K562 (cell line): Measurements from ENCODE around the gene NAA80. TPM values are rescaled to one million over a fixed set of nuclear protein-coding genes. Genes with fewer than 3 reads are reported as not detected.

Experiments
- ADNP ChIP-seq: fragments of 200-800 bp; sonication (Bioruptor generic); IDR thresholded peaks from 2 replicates; pipeline ENCODE4 v1.6.1; 2016; ENCODE audit warnings: missing genetic modification characterization, missing compliant biosample characterization
- CAMTA2 ChIP-seq: fragments of 250-450 bp; sonication (Bioruptor Pico); conservative IDR thresholded peaks from 2 replicates; pipeline ENCODE4 v1.5.1; 2022
- CREM ChIP-seq: IDR thresholded peaks from 2 replicates; pipeline ENCODE4 v1.6.1; 2014; ENCODE audit warnings: antibody characterized with exemption, low read depth
- DACH1 ChIP-seq: fragments of 450-650 bp; IDR thresholded peaks from 2 replicates; pipeline ENCODE4 v1.6.1; 2018; ENCODE audit not compliant: partially characterized antibody
- ERF ChIP-seq: fragments of 450-650 bp; formaldehyde crosslinking; IDR thresholded peaks from 2 replicates; pipeline ENCODE4 v1.4.0; 2020; ENCODE audit warnings: mild to moderate bottlenecking, mixed read lengths
- FOXA3 ChIP-seq, 2 experiments: fragments of 450-650 bp in 1 of 2; sonication (generic) in 1 of 2; formaldehyde crosslinking; IDR thresholded peaks in 1 of 2; conservative IDR thresholded peaks in 1 of 2; 2 replicates each; pipeline versions ENCODE4 v1.4.0 to v1.8.0; 2020 to 2022; ENCODE audit warnings: mild to moderate bottlenecking in 2 of 2, missing genetic modification reagents in 1 of 2
- HDGF ChIP-seq: fragments of 450-650 bp; IDR thresholded peaks from 2 replicates; pipeline ENCODE4 v1.6.1; 2016
- KAT8 ChIP-seq: fragments of 450-650 bp; IDR thresholded peaks from 2 replicates; pipeline ENCODE4 v1.6.1; 2016; ENCODE audit warnings: low read depth, mild to moderate bottlenecking
- MYC ChIP-seq, 2 experiments: fragments of 250-450 bp in 1 of 2; sonication (Bioruptor Pico) in 1 of 2; IDR thresholded peaks; 2 replicates each; pipeline versions ENCODE4 v1.5.1 to v1.6.1; 2012 to 2021; ENCODE audit warnings: low read depth in 2 of 2, borderline replicate concordance in 1 of 2, improper control_type of control experiment in 1 of 2, low read length in 1 of 2, mild to moderate bottlenecking in 1 of 2, moderate library complexity in 1 of 2
- SMARCC2 ChIP-seq: fragments of 450-650 bp; IDR thresholded peaks from 2 replicates; pipeline ENCODE4 v1.6.1; 2017; ENCODE audit warnings: antibody characterized with exemption, moderate library complexity, mild to moderate bottlenecking, low read depth
- TAL1 ChIP-seq: fragments of 450-650 bp; IDR thresholded peaks from 2 replicates; pipeline ENCODE4 v1.6.1; 2016; ENCODE audit warnings: mild to moderate bottlenecking
- TFAM ChIP-seq: fragments of 250-450 bp; sonication (Bioruptor Pico); conservative IDR thresholded peaks from 2 replicates; pipeline ENCODE4 v1.5.0; 2021; ENCODE audit warnings: mild to moderate bottlenecking, moderate library complexity
- THRAP3 ChIP-seq: fragments of 450-650 bp; IDR thresholded peaks from 2 replicates; pipeline ENCODE4 v1.6.1; 2016; ENCODE audit warnings: mild to moderate bottlenecking, inconsistent platforms, borderline replicate concordance
- ZBTB1 ChIP-seq: sonication (generic); formaldehyde crosslinking; IDR thresholded peaks from 2 replicates; pipeline ENCODE4 v1.8.1; 2023; ENCODE audit warnings: missing genetic modification reagents, low read depth, mild to moderate bottlenecking, borderline replicate concordance
- ZFPM2 ChIP-seq: fragments of 250-450 bp; sonication (Bioruptor Pico); IDR thresholded peaks from 2 replicates; pipeline ENCODE4 v1.5.1; 2022; ENCODE audit warnings: mild to moderate bottlenecking
- ZNF347 ChIP-seq: fragments of 450-650 bp; formaldehyde crosslinking; IDR thresholded peaks from 2 replicates; pipeline ENCODE4 v1.4.0; 2020; ENCODE audit warnings: low read depth, mild to moderate bottlenecking, moderate library complexity
- ZNF57 ChIP-seq: fragments of 450-650 bp; formaldehyde crosslinking; IDR thresholded peaks from 2 replicates; pipeline ENCODE4 v1.4.0; 2020; ENCODE audit warnings: mild to moderate bottlenecking, moderate library complexity
- polyA plus RNA-seq, 8 experiments: library from polyadenylated mRNA; depleted of rRNA in 4 of 8; stranded (reverse) in 5 of 8; unstranded in 3 of 8; fragments of >200 nt; fragmentation: Nextera tagmentation in 2 of 8; fragmentation: Illumina TruSeq in 1 of 8; extraction: Ambion mirVana in 2 of 8; extraction: Trizol in 1 of 8; gene quantifications; 2 replicates each; pipeline versions ENCODE4 v1.2.1 to v1.2.3, GENCODE V29; 2011 to 2014; ENCODE audit warnings: inconsistent platforms in 1 of 8, missing spikeins in 1 of 8
- total RNA-seq, 7 experiments: library from RNA; depleted of rRNA in 6 of 7; stranded (reverse); fragments of >200 nt in 6 of 7; fragmentation: Illumina TruSeq in 2 of 7; extraction: Trizol in 2 of 7; gene quantifications; 2 replicates each; pipeline versions ENCODE4 v1.2.1 to v1.2.3, GENCODE V29; 2011 to 2021; ENCODE audit warnings: low replicate concordance in 1 of 7
- TF ChIP-seq, protein P1 (sequence below): fragments of 250-450 bp; sonication (Bioruptor Pico); IDR thresholded peaks from 2 replicates; pipeline ENCODE4 v1.4.0; 2020; ENCODE audit warnings: mild to moderate bottlenecking, moderate library complexity
- TF ChIP-seq, protein P2 (sequence below): fragments of 250-450 bp; sonication (Bioruptor Pico); IDR thresholded peaks from 2 replicates; pipeline ENCODE4 v1.4.0; 2020; ENCODE audit warnings: mild to moderate bottlenecking, moderate library complexity
- TF ChIP-seq, protein P3 (sequence below): fragments of 200-800 bp; sonication (Bioruptor generic); IDR thresholded peaks from 2 replicates; pipeline ENCODE4 v1.6.1; 2016; ENCODE audit warnings: missing genetic modification characterization, missing compliant biosample characterization

NAA80 gene
- total and polyA plus RNA-seq, 9 of the 15 experiments (the other 6 are each of a cell fraction or from before 2014, with no cell fraction given): 0.82 to 24.0 (median 8.6) TPM

DNA sequence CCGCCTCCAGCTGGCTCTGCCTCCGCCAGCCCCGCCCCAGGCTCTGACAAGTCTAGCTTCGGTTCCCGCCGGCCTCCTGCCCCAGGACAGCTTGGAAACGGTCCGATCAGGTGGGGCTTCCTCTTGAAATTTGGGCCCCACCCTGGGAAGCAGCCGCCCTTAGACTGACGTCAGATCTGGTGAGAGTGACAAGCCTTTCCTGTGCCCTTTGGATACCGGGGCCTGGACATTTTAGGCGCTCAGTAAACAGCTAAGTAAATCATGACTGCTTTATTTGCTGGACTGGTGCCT, 378 bp upstream of the NAA80 start (continued):
- TF ChIP-seq, protein P1, sequence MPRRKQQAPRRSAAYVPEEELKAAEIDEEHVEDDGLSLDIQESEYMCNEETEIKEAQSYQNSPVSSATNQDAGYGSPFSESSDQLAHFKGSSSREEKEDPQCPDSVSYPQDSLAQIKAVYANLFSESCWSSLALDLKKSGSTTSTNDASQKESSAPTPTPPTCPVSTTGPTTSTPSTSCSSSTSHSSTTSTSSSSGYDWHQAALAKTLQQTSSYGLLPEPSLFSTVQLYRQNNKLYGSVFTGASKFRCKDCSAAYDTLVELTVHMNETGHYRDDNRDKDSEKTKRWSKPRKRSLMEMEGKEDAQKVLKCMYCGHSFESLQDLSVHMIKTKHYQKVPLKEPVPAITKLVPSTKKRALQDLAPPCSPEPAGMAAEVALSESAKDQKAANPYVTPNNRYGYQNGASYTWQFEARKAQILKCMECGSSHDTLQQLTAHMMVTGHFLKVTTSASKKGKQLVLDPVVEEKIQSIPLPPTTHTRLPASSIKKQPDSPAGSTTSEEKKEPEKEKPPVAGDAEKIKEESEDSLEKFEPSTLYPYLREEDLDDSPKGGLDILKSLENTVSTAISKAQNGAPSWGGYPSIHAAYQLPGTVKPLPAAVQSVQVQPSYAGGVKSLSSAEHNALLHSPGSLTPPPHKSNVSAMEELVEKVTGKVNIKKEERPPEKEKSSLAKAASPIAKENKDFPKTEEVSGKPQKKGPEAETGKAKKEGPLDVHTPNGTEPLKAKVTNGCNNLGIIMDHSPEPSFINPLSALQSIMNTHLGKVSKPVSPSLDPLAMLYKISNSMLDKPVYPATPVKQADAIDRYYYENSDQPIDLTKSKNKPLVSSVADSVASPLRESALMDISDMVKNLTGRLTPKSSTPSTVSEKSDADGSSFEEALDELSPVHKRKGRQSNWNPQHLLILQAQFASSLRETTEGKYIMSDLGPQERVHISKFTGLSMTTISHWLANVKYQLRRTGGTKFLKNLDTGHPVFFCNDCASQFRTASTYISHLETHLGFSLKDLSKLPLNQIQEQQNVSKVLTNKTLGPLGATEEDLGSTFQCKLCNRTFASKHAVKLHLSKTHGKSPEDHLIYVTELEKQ (CRISPR knock-in tag): no peak
- TF ChIP-seq HDGF: no peak
- no peak for TF ChIP-seq ZFPM2 (CRISPR knock-in tag)
- TF ChIP-seq SMARCC2: no peak
- no peak for TF ChIP-seq ZNF347 (CRISPR knock-in tag)
- TF ChIP-seq CAMTA2 (CRISPR knock-in tag): no peak
- no peak for TF ChIP-seq KAT8
- no peak for TF ChIP-seq ERF (CRISPR knock-in tag)
- TF ChIP-seq ADNP (tag): no peak
- no peak for TF ChIP-seq FOXA3 (CRISPR knock-in tag; conservative IDR thresholded peaks at IDR 0.05 in 1 of 2, IDR thresholded peaks at IDR 0.05 in 1 of 2)
- TF ChIP-seq ZNF57 (CRISPR knock-in tag): no peak
- TF ChIP-seq, protein P2, sequence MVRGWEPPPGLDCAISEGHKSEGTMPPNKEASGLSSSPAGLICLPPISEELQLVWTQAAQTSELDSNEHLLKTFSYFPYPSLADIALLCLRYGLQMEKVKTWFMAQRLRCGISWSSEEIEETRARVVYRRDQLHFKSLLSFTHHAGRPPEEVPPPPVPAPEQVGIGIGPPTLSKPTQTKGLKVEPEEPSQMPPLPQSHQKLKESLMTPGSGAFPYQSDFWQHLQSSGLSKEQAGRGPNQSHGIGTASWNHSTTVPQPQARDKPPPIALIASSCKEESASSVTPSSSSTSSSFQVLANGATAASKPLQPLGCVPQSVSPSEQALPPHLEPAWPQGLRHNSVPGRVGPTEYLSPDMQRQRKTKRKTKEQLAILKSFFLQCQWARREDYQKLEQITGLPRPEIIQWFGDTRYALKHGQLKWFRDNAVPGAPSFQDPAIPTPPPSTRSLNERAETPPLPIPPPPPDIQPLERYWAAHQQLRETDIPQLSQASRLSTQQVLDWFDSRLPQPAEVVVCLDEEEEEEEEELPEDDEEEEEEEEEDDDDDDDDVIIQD (CRISPR knock-in tag): no peak
- no peak for TF ChIP-seq TFAM (CRISPR knock-in tag)
- no peak for TF ChIP-seq TAL1
- TF ChIP-seq DACH1: no peak
- peak; percentile 66 for TF ChIP-seq CREM
- TF ChIP-seq, protein P3, sequence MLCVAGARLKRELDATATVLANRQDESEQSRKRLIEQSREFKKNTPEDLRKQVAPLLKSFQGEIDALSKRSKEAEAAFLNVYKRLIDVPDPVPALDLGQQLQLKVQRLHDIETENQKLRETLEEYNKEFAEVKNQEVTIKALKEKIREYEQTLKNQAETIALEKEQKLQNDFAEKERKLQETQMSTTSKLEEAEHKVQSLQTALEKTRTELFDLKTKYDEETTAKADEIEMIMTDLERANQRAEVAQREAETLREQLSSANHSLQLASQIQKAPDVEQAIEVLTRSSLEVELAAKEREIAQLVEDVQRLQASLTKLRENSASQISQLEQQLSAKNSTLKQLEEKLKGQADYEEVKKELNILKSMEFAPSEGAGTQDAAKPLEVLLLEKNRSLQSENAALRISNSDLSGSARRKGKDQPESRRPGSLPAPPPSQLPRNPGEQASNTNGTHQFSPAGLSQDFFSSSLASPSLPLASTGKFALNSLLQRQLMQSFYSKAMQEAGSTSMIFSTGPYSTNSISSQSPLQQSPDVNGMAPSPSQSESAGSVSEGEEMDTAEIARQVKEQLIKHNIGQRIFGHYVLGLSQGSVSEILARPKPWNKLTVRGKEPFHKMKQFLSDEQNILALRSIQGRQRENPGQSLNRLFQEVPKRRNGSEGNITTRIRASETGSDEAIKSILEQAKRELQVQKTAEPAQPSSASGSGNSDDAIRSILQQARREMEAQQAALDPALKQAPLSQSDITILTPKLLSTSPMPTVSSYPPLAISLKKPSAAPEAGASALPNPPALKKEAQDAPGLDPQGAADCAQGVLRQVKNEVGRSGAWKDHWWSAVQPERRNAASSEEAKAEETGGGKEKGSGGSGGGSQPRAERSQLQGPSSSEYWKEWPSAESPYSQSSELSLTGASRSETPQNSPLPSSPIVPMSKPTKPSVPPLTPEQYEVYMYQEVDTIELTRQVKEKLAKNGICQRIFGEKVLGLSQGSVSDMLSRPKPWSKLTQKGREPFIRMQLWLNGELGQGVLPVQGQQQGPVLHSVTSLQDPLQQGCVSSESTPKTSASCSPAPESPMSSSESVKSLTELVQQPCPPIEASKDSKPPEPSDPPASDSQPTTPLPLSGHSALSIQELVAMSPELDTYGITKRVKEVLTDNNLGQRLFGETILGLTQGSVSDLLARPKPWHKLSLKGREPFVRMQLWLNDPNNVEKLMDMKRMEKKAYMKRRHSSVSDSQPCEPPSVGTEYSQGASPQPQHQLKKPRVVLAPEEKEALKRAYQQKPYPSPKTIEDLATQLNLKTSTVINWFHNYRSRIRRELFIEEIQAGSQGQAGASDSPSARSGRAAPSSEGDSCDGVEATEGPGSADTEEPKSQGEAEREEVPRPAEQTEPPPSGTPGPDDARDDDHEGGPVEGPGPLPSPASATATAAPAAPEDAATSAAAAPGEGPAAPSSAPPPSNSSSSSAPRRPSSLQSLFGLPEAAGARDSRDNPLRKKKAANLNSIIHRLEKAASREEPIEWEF (CRISPR knock-in tag): no peak
- TF ChIP-seq THRAP3: no peak
- 0 out of 2 replicates have a peak, but pooled peaks have one; percentile 5 for TF ChIP-seq MYC (IDR thresholded peaks at IDR 0.05; ENCODE audit: low read depth, low read length)
- TF ChIP-seq MYC (CRISPR knock-in tag; IDR thresholded peaks at IDR 0.05; ENCODE audit: borderline replicate concordance, low read depth): no peak
- TF ChIP-seq ZBTB1 (CRISPR knock-in tag): no peak
